ENCODE measurements around the gene TM7SF2. TPM values are rescaled to one million over a fixed set of nuclear protein-coding genes. Genes with fewer than 3 reads are reported as not detected.

The TM7SF2 gene
- total RNA-seq (2021; fragmentation: NEBNext Ultra II Directional; extraction: Animal tissue kit (Norgen Biotek cat#: 25700)): 1 to 10 TPM; 3.8 to 6.4 (median 4.9) TPM
- long read RNA-seq, transcript TM7SF2-201 (10 exons, 1,722 nt): major isoform, 10 of 13 reads
- long read RNA-seq, partial matches to known transcripts: 0 of 13 reads
- long read RNA-seq, other reads (novel, unspliced or antisense): 2 of 13 reads

- no peaks in the 10 kb centered on the region for H3K36me3 Mint-ChIP-seq (ENCODE audit: low read depth)
- DNase-seq: peak; percentile 78
- no peak for TF ChIP-seq CTCF (IDR thresholded peaks at IDR 0.05)
- H3K4me1 Mint-ChIP-seq (ENCODE audit: low read depth): peaks cover 20% of the 10 kb centered on the region
- H3K27me3 Mint-ChIP-seq (ENCODE audit: insufficient read depth): peaks cover 2% of the 10 kb centered on the region; the same call in 1 of the 2 replicates
- peak within 1 kb of the TSS; percentile 81 for H3K4me3 Mint-ChIP-seq
- H3K9me3 Mint-ChIP-seq: no peaks in the 10 kb centered on the region
- peak within 1 kb of the TSS; percentile 13; the same call in 1 of the 2 replicates for H3K27ac Mint-ChIP-seq
Measured at GRCh38 chr11:65111744-65112545, at the start of gene TM7SF2. Gene TM7SF2 (plus strand): TSS chr11:65111872. CDS start chr11:65112016, 144 bp downstream.

DNA sequence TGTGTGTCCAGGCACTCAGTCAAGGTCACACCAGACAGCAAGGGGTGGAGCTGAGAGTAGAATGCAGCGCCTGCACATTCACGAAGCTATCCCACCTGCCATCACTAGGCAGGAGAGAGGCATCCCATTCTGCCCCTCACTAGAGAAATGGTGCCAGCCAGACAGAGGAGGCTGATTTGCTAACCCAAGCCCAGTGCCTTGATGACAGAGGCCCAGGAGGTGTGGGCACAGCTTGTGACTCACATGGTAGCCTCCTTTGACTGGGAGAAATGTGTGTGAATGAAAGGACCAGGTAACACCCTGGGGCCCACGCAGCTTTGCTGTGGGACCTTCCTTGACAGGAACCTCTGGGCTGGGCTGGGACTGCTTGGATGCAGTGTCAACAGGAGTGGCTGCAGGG, 48.1 kb upstream of the TM7SF2 start:
- H3K4me1 Mint-ChIP-seq (ENCODE audit: low read depth): peaks cover 7% of the 10 kb centered on the region; the same call in 1 of the 2 replicates
- DNase-seq: no peak
- H3K27ac Mint-ChIP-seq: no peak overlapping the region
- peaks cover 7% of the 10 kb centered on the region for H3K27me3 Mint-ChIP-seq (ENCODE audit: insufficient read depth)
- H3K9me3 Mint-ChIP-seq: no peaks in the 10 kb centered on the region
- H3K4me3 Mint-ChIP-seq: no peak overlapping the region
- no peaks in the 10 kb centered on the region for H3K36me3 Mint-ChIP-seq (ENCODE audit: low read depth)
- TF ChIP-seq CTCF (IDR thresholded peaks at IDR 0.05): no peak

- no peak for TF ChIP-seq CTCF (IDR thresholded peaks at IDR 0.05)
- Mint-ChIP-seq H3K4me3 (no peak overlapping the region), H3K27ac (no peak overlapping the region), H3K9me3 (no peaks in the 10 kb centered on the region), H3K27me3 (ENCODE audit: insufficient read depth) (peaks cover 2% of the 10 kb centered on the region; the same call in 1 of the 2 replicates), H3K36me3 (ENCODE audit: low read depth) (no peaks in the 10 kb centered on the region), H3K4me1 (ENCODE audit: low read depth) (peaks cover 7% of the 10 kb centered on the region; the same call in 1 of the 2 replicates)
- DNase-seq: no peak
Measured at GRCh38 chr11:65064847-65065240, 46.8 kb upstream of the TM7SF2 start.

GRCh38 chr11:65065851-65066250, 45.8 kb upstream of the TM7SF2 start:
- DNase-seq: no peak
- Mint-ChIP-seq H3K4me1 (ENCODE audit: low read depth) (peaks cover 4% of the 10 kb centered on the region; the same call in 1 of the 2 replicates), H3K4me3 (no peak overlapping the region), H3K9me3 (no peaks in the 10 kb centered on the region), H3K27me3 (ENCODE audit: insufficient read depth) (no peaks in the 10 kb centered on the region; the same call in 1 of the 2 replicates), H3K27ac (no peak overlapping the region), H3K36me3 (ENCODE audit: low read depth) (no peaks in the 10 kb centered on the region)
- TF ChIP-seq CTCF (IDR thresholded peaks at IDR 0.05): no peak

DNA sequence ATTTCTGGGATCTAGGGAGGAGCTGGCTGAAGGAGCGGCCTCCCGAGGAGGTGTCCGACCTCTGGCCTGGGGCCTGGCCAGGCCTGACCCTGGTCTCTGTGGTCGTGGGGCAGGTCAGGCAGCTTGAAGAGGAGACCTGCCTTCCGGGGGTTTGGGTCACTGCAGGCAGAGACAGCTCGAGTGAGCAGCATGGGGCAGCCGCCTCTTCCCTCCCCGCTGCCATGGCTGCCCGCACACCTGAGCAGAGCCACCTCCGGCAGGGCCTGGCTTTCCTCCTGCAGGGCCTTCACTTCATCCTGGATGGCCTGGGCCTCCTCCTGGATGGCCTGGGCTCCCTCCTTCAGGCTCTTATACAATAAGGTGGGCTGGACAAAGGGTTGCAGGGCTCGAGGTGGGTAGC, 45.4 kb upstream of the TM7SF2 start:
- no peaks in the 10 kb centered on the region; the same call in 1 of the 2 replicates for H3K27me3 Mint-ChIP-seq (ENCODE audit: insufficient read depth)
- H3K4me3 Mint-ChIP-seq: no peak overlapping the region
- no peaks in the 10 kb centered on the region for H3K36me3 Mint-ChIP-seq (ENCODE audit: low read depth)
- H3K4me1 Mint-ChIP-seq (ENCODE audit: low read depth): no peaks in the 10 kb centered on the region
- TF ChIP-seq CTCF (IDR thresholded peaks at IDR 0.05): no peak
- no peak overlapping the region for H3K27ac Mint-ChIP-seq
- no peak for DNase-seq
- H3K9me3 Mint-ChIP-seq: no peaks in the 10 kb centered on the region

All from HFFc6 (cell line).